DMS79 (cell line): Measurements from ENCODE around the gene SHISA9.
"Not testable (repeated sequence)": the region's sequence is repeated elsewhere in the genome, so short reads cannot be mapped to it uniquely, and the experiment has no call there.

Experiments used
- DNase-seq: peaks from one replicate; lab custom pipeline; 2025; lab: John Stamatoyannopoulos, UW

Gene SHISA9

DNA sequence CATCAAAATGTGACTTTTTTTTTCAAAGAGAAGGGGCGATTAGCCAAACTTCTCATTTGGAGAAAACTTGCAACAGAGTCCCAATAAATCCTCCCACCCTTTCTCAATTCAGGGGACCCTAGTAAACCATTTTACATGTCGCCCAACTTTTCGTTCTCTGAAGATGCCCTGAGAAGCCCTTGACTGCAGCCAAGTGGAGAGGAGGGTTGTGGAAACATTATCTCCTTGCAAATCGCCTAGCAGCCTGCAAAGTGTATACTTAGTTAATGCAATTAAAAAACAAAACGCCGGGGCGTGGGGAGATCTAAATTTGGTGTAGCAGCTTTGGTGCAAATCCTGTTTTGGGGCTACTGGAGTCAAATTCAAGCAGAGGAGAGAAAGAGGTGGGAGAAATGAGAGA, 1.2 kb upstream of the SHISA9 start:
- DNase-seq: no peak

DNA sequence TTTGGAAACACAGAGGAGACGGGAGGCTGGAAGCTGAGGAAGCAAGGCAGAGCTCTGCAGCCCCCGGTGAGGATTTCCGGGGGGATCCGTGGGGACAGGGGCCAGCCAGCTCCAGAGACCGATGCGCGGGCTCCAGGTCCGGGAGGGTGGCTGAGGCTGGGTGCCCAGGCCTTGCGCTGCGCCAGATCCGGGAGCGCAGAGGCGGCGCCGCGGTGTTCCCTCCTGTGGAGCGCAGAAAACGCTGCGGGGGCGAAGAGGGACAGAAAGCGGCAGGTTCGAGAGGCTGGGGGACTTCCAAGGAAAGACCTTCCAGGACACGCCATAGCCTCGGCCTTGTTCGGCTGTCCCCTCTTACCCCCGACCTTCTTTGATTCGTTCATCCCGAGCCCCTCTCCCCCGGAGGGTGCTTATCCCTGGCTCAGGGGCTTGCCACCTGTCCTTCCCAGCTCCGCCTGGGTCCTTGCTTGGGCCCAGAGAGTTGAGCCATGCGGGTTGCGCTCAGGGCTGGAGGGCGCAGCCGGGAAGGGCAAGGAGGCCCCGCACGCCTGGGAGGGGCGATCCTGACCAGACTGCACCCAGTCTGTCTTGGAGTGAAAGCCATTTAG, 697 bp upstream of the SHISA9 start:
- DNase-seq: no peak

DNA sequence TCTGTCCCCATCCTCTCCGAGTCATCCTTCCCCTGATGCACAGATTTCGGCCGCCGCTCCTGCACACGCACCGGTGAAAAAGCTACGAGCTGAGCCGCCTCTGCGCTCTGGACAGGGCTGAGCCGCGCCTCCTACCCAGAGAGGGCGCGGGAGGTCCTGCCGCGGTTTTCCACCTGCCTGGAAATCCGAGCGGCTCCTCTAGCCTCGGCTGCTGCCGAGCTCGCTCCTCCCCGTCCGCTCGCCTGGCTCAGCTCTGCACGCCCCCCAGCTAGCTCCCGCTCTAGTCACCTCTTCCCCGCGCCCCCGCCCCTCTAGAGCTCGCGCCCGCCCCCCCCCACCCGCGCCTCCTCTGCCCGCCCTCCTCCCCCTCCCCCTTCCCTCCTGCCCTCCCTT, 198 bp upstream of the SHISA9 start:
- DNase-seq: peak; percentile 31

DNA sequence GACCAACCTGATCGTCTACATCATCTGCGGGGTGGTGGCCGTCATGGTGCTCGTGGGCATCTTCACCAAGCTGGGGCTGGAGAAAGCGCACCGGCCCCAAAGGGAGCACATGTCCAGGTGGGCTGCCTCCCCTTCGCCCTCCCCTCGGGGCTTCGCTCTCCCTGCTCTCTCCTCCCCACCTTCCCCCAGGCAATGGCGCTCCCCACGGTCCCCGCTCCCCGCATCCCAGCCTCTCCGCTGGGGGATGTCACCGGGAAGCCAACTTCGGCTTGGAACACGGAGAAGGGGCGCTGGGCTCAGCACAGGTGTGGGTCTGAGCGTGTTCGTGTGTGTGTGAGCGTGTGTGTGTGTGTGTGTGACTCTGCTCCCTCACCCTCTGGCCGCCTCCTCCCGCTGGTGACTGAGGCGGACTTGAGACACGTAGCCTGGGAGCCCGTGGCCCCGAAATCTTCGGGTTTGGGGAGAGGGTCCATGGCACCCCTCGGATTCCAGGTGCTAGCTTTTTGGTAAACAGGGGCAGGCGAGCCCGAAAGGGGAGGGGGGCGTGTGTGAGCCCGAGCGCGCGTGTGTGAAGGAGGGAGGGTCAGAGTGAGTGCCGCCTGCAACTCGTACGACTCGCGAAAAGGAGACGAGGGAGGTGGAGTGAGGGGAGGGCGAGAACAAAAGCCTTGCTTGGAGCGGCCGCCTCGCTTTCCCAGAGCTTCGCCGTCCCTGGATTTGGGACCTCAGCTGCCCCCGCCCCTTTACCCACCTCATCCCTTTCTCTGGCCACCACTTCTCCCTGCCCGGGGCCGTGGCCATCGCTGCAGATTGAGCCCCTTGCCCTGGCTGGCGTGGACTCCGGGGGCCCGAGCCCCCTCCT, 1.3 kb downstream of the SHISA9 start:
- no peak for DNase-seq

DNA sequence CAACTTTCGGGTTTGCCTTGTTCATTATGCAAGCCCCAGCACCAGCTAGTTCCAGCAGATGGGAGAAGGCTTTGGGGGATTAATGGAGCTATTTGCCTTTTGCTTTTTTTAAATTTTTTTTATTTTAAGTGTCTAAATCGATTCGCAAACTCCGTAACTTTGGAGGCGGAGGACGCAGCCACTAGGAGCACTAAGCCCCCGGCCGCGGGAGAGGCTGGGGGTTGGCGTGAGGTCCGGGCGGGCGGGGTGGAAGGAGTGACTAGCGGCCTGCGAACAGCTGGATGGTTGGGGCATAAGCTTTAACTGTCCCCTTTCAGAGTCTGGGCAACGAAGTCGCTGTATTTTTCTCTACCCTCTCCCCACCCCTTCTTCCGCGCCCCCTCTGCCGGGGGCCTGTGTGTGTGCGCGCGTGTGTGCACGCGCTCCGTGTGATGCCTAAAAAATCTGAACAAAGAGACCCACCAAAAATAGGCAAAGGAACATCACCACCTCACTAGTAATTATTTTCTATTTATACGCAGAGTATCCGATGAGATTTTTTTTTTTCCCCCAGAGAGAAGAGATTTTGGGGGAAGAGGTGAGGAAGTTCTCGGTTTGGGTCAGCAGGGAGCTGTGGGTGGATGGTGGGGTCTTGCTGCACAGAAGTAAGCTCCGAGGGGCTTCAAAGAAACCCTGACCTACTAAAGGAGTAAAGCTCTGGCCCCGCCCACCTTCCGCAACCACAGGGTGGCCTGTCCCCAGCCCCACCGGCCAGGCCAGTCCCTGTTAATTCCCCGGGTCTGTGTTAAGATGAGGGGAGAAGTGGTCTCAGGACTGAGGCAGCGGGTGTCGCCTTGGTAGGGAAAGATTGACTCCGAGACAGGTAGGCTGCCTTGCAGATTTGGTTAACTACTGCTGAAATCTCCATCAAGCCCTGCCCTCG, 2.3 kb downstream of the SHISA9 start:
- no peak for DNase-seq

DNA sequence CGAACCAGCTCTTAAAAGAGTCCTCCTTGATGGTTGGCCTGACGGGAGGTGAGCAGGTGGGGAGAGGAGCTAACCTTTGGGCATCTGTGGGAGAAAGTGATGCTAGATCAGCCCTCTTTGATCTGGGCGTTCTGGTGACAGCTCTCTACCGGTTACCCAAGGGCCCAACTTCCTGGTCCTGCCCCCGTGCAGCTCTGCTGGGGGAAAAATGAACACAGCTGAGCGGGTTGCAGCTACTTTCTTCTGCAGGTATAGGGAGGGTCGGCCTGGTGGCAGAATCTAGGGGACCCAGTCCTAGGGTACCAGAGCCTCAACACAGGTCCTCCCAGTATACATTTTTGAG, 2.9 kb downstream of the SHISA9 start:
- no peak for DNase-seq

DNA sequence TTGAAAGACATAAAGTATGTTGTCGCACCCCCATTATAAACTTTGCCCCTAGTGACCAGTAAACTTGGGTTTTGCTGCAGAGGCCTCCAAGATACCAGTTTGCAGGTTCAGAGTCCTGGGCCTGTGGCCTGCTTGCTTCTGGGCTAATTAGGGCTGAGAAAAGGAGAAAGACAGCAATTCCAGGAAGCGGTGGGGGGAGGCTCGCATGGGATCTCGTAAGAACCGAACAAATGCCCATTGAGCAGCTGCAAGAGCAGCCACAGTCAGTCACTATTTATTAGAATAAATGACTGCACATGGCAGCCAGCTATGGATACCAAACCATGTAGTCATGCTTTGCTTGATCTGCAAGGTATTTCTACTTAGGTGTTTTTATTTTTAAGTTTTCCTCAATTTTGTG, 4.9 kb downstream of the SHISA9 start:
- no peak for DNase-seq

DNA sequence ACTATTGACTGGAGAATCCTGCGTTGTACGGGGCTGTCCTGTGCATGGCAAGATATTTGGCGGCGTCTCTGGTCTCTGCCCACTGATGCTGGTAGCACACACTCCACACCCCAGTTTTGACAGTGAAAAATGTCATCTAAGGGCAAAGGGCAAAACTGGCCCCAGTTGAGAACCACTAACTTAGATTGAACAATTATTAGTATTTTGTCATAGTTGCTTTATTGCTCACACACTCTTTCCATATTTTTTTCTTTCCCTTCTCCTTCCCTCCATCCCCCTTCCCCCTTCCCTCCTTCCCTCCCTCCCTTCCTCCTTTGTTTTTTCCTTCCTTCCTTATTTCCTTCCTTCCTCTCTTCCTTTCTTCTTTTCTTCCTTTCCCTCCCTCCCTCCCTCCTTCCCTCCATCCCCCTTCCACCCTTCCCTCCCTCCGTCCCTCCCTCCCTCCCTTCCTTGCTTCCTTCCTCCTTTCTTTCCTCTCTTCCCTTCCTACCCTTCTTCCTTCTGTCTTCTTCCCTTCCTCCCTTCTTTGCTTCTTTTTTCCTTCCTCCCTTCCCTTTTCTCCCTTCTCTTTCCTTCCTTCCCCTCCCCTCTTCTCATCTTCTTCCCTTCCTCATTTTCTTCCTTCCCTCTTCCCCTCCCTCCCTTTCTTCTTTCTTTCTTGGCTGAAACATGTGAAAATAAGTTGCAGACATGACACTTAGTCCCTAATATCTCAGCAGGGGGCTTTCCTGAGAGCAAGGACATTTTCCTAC, 5.5 kb downstream of the SHISA9 start:
- no peak for DNase-seq

DNA sequence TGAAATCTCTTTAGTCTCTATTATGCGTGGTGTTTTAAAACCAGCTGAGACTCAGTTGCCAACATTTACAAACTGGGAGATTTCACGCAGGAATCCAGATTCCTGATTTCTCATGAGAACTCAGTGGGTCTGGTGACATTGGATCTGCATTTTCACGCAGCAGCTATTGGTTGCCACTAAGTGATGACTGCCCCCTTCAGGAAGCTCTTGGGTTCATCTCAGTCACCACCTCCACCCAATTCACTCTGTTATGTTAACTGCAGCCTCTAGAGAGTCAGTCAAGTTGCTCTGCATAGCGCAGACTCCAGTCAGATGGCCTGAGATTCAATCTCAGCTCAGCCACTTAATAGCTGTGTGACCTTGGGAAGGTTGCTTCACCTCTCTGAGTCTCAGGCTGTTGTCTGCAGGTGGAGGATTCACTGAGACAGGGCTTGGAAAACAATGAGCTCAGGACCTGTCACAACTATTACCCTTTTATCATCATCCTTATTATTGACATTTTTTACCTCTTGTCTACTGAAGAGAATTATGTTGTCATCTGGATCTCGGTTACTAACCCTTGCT, 6.4 kb downstream of the SHISA9 start:
- DNase-seq: no peak

DNA sequence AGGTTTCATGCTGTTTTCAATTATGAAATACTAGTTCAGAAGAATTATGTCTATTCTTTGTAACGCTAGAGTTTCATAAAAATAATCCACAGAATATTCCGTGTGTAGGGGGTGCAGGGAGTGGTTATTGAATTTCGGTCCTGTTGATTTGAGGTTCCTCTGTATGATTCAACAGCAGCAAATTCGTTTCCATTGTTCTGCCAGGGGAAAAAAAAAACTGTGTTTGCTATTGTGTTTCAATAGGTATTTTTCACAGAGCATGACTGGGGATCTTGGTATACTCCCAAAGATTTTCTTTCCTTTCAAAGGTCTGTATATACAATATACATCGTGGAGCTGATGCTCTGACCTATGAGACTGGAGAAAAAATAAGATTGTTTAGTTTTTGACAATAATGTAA, 15.8 kb downstream of the SHISA9 start:
- no peak for DNase-seq

DNA sequence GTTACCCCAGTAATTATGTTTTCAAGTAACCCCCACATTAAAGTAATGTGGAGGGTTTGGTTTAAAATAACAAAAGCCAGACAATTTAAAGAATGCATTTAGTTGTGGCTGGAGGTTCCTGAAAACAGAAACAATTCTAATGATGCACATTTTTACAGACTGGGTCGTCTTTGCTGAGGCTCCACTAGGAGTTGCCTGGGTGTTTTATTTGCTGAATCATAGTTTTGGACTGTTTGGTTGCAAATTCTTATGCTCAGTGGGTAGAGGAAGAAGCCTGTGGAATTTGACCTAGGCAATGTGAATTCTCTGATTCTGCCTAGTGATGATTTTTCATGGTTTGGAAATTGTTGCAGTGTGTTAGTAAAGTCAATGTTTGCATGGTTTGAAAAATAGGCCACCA, 16.3 kb downstream of the SHISA9 start:
- no peak for DNase-seq

DNA sequence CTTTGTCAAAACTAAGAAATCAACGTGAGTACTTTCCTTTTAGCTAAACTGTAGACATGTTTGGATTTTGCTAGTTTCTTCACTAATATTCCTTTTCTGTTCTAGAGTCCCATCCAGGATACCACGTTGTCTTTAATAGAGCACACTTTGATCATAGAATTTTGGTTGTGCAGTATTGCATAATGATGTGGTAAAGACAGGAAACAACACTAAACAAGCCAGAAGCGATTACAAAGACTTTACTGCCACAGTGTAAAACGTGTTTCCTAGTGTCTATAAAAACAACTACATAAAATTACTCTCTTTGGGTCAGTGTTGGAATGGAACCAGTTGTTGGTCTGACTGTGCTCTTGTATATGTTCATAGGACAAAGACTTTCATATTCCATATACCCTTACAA, 19.3 kb downstream of the SHISA9 start:
- DNase-seq: no peak

DNA sequence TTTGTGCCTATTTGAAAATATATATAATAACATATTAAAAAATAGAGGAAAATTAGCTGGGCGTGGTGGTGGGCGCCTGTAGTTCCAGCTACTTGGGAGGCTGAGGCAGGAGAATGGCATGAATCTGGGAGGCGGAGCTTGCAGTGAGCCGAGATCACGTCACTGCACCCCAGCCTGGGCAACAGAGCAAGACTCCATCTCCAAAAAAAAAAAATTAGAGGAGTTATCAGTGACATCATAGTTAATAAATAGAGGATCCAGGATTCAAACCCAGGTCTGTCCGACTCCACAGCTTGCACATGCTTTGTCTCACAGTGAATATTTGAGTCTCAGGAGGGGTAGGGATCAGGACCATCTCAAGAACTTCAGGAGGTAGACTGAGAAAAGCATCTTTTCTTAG, 22.2 kb downstream of the SHISA9 start:
- DNase-seq: not testable (repeated sequence)

DNA sequence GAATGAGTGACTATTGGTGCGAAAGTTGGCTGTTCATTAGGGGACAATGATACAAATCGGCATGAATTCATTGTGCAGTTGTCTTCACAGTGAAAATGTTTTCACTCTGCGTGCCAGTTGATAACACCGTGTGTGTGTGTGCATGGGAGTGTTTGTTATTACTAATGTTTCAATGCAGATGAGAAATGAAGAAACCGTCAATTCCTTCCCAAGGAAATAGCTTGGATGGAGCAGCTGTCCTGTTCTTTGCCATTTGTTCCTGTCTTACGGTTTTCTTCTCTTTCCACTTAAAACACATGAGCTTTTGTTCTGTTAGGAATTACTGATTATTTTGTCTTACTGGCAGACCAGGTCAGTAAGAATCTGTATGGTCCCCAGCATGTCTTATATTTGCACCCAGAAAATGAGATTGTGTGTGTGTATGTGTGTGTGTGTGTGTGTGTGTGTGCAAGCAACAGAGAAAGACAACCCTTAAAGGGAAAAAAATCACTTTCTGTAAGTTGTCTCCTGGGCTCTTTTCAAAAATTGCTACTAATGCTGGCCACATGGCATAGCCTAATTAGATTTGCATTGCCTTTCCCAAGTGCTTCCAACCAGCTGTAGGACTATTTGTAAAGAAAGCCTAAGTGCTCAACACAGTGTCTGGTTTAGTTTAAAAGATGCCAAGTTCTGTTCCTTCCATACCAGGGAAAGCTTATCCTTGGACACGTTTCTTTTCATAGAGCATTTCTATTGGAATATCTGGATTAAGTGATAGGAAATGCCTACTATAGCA, 23.8 kb downstream of the SHISA9 start:
- no peak for DNase-seq

DNA sequence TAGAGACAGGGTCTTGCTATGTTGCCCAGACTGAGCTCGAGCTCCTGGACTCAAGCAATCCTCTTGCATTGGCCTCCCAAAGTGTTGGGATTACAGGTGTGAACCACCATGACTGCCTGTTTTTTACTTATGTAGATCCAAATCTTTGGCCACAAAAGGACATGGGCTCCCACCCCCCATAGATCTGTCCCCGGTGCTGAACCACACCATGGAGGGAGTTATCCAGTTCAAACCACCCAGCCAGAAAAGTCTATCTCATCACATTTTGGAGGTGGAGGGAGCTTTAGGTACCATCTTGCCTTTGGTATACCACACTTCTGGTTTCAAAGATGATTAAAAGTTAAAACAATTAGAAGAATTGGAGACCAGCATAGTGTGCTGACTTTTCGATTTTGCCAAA, 26.2 kb downstream of the SHISA9 start:
- DNase-seq: no peak

DNA sequence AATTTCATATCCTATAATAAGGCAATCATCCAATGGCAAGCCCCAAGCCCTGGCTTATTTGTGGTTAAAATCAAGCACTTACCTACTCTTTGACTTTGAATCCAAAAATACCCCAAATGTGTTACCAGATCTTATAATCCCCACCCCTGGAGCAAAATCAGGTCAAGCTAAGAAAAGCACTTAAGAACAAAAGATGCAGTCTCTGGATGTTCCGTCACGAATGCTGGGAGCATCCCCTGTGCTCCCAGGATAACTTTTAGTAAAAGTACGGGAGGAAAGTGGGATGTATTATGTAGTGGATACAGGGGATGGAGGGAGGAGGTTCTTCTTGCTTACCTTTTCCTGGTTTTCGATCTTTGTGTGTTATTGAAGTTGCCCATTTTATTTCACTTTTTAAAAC, 29.5 kb downstream of the SHISA9 start:
- DNase-seq: no peak

DNA sequence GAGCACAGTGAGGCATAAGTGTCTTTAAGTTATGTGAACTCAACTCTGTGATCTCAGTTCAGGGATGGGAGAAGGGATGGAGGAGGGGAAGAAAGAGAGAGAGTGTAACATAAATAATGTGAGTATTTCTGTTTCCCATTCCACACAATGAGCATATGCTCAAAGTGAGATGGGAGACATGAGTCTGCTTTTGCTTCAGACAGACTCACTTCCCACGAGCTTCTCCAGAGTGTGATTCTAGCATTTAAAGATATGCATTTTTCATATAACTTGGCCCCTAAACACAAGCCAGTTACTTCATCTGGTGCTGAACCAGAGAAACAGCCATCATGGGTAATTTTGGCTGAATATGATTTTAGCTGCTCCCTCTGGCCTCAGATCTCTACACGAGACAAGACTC, 35.0 kb downstream of the SHISA9 start:
- DNase-seq: no peak

DNA sequence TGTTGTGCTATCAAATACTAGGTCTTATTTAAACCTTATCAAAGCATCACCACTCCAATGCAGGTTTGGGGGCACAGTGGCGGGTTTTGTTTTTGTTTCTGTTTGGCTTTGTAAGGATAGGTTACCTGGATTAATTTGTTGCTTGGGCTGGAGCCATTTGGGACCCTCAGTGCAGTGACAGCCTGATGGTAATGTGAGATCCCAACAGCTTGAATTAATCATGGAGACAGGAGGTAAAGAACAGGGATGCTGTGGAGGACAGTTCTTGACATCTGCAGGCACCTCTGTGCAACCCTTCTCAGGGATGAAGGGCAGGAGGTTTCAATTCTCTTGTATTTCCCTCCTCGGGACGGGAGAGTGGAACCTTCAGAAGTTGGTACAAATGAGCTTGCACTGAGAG, 40.5 kb downstream of the SHISA9 start:
- DNase-seq: no peak

DNA sequence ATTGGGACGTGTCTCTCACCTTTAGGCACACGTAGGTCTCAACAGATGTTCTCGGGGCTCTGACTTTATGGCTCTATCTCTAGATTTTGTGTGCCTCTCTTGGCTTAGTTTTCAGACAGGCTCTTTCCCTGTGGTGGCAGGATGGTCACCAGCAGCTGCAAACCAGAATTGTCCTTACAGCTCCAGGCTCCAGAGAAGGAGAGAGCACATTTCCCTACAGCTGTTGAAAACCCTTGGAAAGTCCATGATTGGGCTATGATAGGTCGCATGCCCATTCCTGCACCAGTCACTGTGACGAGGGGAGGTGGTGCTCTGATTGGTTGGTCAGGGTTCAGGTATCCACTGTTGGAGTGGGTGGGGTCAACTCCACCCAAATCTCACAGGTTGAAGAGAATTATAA, 41.5 kb downstream of the SHISA9 start:
- DNase-seq: no peak

DNA sequence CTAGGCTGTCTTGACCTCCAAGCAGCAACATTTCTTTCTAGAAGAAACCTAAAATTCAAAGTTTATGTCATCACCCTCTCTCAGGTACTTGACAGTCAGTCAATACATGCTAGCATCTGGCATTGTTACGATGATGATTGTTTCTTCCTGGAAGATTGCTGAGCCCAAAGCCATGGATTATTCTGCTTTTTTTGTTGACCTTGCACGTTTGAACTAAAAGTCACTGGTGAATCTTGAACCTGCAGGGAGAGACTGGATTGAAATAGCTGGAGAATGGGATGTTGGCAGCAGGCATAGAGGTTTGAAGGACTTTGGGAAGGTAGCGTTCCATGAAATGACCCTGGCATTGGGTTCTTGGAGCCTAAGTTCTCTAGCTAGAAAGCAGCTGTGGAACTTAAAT, 42.9 kb downstream of the SHISA9 start:
- no peak for DNase-seq

DNA sequence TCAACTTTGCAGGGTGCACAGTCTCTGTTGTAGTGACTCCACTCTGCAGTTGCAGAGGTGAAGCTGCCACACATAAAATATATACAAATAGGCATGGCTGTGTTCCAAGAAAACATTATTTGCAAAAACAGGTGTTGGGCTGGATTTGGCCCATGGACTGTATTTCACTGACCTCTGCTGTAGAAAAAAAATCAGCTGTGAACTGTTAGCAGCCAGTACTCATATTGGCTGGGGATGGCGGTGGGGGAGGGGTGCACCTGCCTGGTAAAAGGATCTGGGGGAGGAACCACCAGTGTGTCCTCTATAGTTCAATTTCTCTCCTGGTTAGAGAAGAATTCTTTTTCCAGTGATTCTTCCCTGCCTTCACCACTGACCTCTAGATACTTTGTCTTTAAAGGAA, 50.0 kb downstream of the SHISA9 start:
- DNase-seq: no peak
